GM12891 (cell line): Measurements from ENCODE around the gene GPC5.

ENCODE experiments used
- PAX5 ChIP-seq: IDR thresholded peaks from 2 replicates; pipeline ENCODE4 v1.6.1; 2011; ENCODE audit warnings: low read length, moderate library complexity, mild to moderate bottlenecking; ENCODE audit not compliant: insufficient read depth, severe bottlenecking
- POLR2A ChIP-seq: IDR thresholded peaks from 2 replicates; pipeline ENCODE4 v1.6.1; 2011; ENCODE audit warnings: low read depth, low read length, control low read depth
- POLR2AphosphoS5 ChIP-seq: IDR thresholded peaks from 2 replicates; pipeline ENCODE4 v1.6.1; 2011; ENCODE audit warnings: low read depth, low read length, control low read depth
- POU2F2 ChIP-seq: IDR thresholded peaks from 2 replicates; pipeline ENCODE4 v1.6.1; 2011; ENCODE audit warnings: low read depth, mild to moderate bottlenecking, control low read depth, low read length, moderate library complexity
- SPI1 ChIP-seq: IDR thresholded peaks from 2 replicates; pipeline ENCODE4 v1.6.1; 2011; ENCODE audit warnings: low read depth, low read length, control low read depth
- TAF1 ChIP-seq: IDR thresholded peaks from 2 replicates; pipeline ENCODE4 v1.6.1; 2011; ENCODE audit warnings: low read depth, low read length, control low read depth

- TF ChIP-seq POLR2A (no peak), TAF1 (no peak), SPI1 (no peak), POLR2AphosphoS5 (no peak), PAX5 (no peak), POU2F2 (no peak)
These were observed 1424.6 kb downstream of the GPC5 start for GRCh38 chr13:92823059-92823458.
